HG03378 (cell line): ENCODE data around the gene MELK.

Source experiments
- ATAC-seq: cut with Tn5 transposase; IDR thresholded peaks from one replicate; pipeline ENCODE4 v1.9.1; 2021; ENCODE audit warnings: mild to moderate bottlenecking, moderate library complexity; ENCODE audit not compliant: unreplicated experiment

MELK gene

GRCh38 chr9:36576866-36577265 lies 4.2 kb downstream of the MELK start:
- ATAC-seq: no peak

GRCh38 chr9:36584620-36585460 lies 12.1 kb downstream of the MELK start:
- no peak for ATAC-seq

- ATAC-seq: no peak
These were observed 17.5 kb downstream of the MELK start for GRCh38 chr9:36590231-36590630.

GRCh38 chr9:36592801-36593583 lies 20.3 kb downstream of the MELK start:
- ATAC-seq: no peak

GRCh38 chr9:36594213-36594612 lies 21.5 kb downstream of the MELK start:
- no peak for ATAC-seq

GRCh38 chr9:36597412-36598178 lies 24.9 kb downstream of the MELK start:
- ATAC-seq: no peak

GRCh38 chr9:36598273-36598672 lies 25.6 kb downstream of the MELK start:
- no peak for ATAC-seq

GRCh38 chr9:36603006-36603405 lies 30.3 kb downstream of the MELK start:
- peak; percentile 59 for ATAC-seq

GRCh38 chr9:36609306-36609705 lies 36.6 kb downstream of the MELK start:
- ATAC-seq: no peak

- no peak for ATAC-seq
These were observed 49.4 kb downstream of the MELK start for GRCh38 chr9:36622121-36622520.

- no peak for ATAC-seq
These were observed 50.6 kb downstream of the MELK start for GRCh38 chr9:36623280-36623679.

- no peak for ATAC-seq
These were observed 52.4 kb downstream of the MELK start for GRCh38 chr9:36625006-36625615.

- no peak for ATAC-seq
These were observed 60.2 kb downstream of the MELK start for GRCh38 chr9:36632892-36633291.

- no peak for ATAC-seq
These were observed 65.0 kb downstream of the MELK start for GRCh38 chr9:36637491-36638270.

GRCh38 chr9:36640771-36641381 lies 68.2 kb downstream of the MELK start:
- ATAC-seq: peak; percentile 49

- no peak for ATAC-seq
These were observed 70.1 kb downstream of the MELK start for GRCh38 chr9:36642817-36643216.

- ATAC-seq: no peak
These were observed 84.1 kb downstream of the MELK start for GRCh38 chr9:36656842-36657241.

- peak; percentile 55 for ATAC-seq
These were observed 86.8 kb downstream of the MELK start for GRCh38 chr9:36659500-36659899.

GRCh38 chr9:36664806-36665205 lies 92.1 kb downstream of the MELK start:
- no peak for ATAC-seq

- ATAC-seq: no peak
These were observed 92.7 kb downstream of the MELK start for GRCh38 chr9:36665387-36665786.
